Transverse colon (tissue), 4 donors: ENCODE results near the gene WNT2B. TPM values are rescaled to one million over a fixed set of nuclear protein-coding genes. Genes with fewer than 3 reads are reported as not detected.
A peak's percentile ranks its signal among the peaks of the same experiment; 100 is the strongest.

Source experiments
- DNase-seq: peaks from one replicate; pipeline ENCODE4 v3.0.0-alpha.2; 2019
- H3K27ac ChIP-seq, 4 donors: fragments of 200-600 bp; sonication (generic); 2 replicates each; pipeline ENCODE4 v1.5.1; 2016 to 2018; ENCODE audit warnings: inconsistent platforms in 4 of 4
- H3K27me3 ChIP-seq: fragments of 200-600 bp; sonication (generic); 2 replicates; pipeline ENCODE4 v1.5.1; 2017; ENCODE audit warnings: inconsistent platforms
- H3K36me3 ChIP-seq, 4 donors: fragments of 200-600 bp; sonication (generic); 2 replicates each; pipeline ENCODE4 v1.5.1; 2017 to 2019; ENCODE audit warnings: inconsistent platforms in 4 of 4
- H3K4me1 ChIP-seq, 4 donors: fragments of 200-600 bp; sonication (generic); 2 replicates each; pipeline ENCODE4 v1.5.1; 2017 to 2020; ENCODE audit warnings: inconsistent platforms in 4 of 4
- H3K4me3 ChIP-seq, 4 donors: fragments of 200-600 bp; sonication (generic); 1 replicate in 1 of 4; 2 replicates in 3 of 4; pipeline versions ENCODE4 v1.5.1 to v1.6.1; 2017 to 2019; ENCODE audit warnings: inconsistent platforms in 4 of 4
- H3K9me3 ChIP-seq, 2 donors: fragments of 200-600 bp; sonication (generic); 2 replicates each; pipeline ENCODE4 v1.5.1; 2017 to 2019; ENCODE audit warnings: inconsistent platforms in 2 of 2
- EP300 ChIP-seq: sonication (generic); formaldehyde crosslinking; IDR thresholded peaks from one replicate; pipeline ENCODE4 v1.6.1; 2017; ENCODE audit warnings: antibody characterized with exemption, low read depth
- POLR2A ChIP-seq: fragments of 450-650 bp; IDR thresholded peaks from one replicate; pipeline ENCODE4 v1.6.1; 2016; ENCODE audit warnings: antibody characterized with exemption, mild to moderate bottlenecking, moderate library complexity
- POLR2AphosphoS5 ChIP-seq, 3 donors: sonication (generic); formaldehyde crosslinking; IDR thresholded peaks; one replicate each; pipeline ENCODE4 v1.6.1; 2016; ENCODE audit warnings: antibody characterized with exemption in 3 of 3
- WGBS, 2 donors: methylation state at CpG; one replicate each; pipeline ENCODE4 v1.1.5; 2018; ENCODE audit warnings: low coverage in 1 of 2; 5-methylcytosine and 5-hydroxymethylcytosine counted together
- in situ Hi-C, 4 donors: fragments of 200-750 bp; cut with MboI; loops; one replicate each; pipeline versions ENCODE4 v1.15.0 to v1.15.1; 2017; ENCODE audit warnings: low sequenced_read_pairs in 3 of 4, low pct_ligation_motif_present in 1 of 4, low pct_unique_long_range_greater_than_20kb in 1 of 4
- intact Hi-C: fragments of 100-400 bp; cut with DNase I; formaldehyde crosslinking; loops from one replicate; pipeline ENCODE4 v1.15.1; 2023; ENCODE audit warnings: low total_unique reads
- total RNA-seq, 4 donors: library from RNA; depleted of rRNA; stranded (reverse); fragments of >200 nt; gene quantifications; one replicate each; pipeline ENCODE4 v1.1.0, GENCODE V29; 2016
- TF ChIP-seq, protein P1 (sequence below), 5 experiments: fragments of 200-600 bp in 3 of 5; fragments of 450-650 bp in 2 of 5; sonication (generic) in 3 of 5; IDR thresholded peaks; 1 replicate in 2 of 5; 2 replicates in 3 of 5; pipeline ENCODE4 v1.5.1; 2016 to 2017; ENCODE audit warnings: antibody characterized with exemption in 5 of 5, inconsistent platforms in 3 of 5, mild to moderate bottlenecking in 2 of 5, moderate library complexity in 1 of 5

Gene WNT2B
- total RNA-seq, 4 donors from 2014 or later = 7.9 to 17.3 (median 10.0) TPM

DNA sequence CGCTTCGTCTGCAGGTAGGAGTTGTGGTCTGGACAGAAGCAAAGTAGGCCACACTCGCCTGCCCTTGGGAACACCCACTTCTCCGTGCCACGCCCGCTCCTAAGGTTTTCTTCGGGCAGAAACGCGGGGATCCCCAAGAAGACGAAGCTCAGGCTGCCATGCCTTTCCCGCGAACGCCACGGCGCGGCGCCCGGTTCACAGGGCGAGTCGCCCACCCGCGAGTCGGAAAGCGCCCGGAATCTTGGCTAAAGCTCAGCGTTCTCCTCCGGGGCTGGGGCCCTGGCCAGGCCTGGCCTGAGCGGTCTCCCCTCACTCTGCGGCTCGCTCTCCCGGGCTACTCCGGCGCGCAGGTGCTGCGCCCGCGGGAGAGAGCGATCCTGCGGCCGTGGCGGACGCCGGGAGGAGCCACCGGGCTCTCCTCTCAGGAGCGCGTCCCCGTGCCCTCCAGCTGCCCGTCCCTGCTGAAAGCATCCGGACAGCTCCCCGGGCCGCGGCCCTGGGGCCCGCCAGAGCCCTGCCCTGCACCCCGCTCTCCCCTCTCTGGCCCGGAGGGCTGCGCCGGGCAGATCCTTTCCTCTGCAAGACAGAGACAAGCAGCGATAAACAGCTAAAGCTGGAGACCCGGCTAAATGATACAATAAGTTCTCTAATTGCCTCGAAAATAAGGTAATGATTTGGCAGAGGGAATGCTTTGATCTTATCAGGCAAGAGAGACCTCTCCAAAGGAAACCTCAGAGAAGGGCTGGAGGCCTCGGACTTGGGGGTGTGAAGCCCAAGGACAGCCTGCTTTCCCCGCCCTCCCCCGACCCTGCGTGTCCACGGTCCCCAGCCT, 6.7 kb upstream of the WNT2B start:
- intact Hi-C loops (no loop called here), in situ Hi-C loops (loop anchor here in 3 of 4 donors (5.0 to 25.0 kb wide), 3 partner anchors 110 to 205 kb away; partner anchors contain the start of genes CAPZA1 (in 2 of the 3), ST7L (in 2 of the 3) and RHOC (in 1 of the 3))
- peaks cover 4 to 14% (median 11%) of the 10 kb centered on the region in 4 donors for H3K4me1 ChIP-seq
- no peaks in the 10 kb centered on the region for H3K9me3 ChIP-seq
- no peaks in the 10 kb centered on the region for H3K36me3 ChIP-seq
- TF ChIP-seq POLR2A = no peak
- no peak for TF ChIP-seq EP300
- TF ChIP-seq, protein P1, sequence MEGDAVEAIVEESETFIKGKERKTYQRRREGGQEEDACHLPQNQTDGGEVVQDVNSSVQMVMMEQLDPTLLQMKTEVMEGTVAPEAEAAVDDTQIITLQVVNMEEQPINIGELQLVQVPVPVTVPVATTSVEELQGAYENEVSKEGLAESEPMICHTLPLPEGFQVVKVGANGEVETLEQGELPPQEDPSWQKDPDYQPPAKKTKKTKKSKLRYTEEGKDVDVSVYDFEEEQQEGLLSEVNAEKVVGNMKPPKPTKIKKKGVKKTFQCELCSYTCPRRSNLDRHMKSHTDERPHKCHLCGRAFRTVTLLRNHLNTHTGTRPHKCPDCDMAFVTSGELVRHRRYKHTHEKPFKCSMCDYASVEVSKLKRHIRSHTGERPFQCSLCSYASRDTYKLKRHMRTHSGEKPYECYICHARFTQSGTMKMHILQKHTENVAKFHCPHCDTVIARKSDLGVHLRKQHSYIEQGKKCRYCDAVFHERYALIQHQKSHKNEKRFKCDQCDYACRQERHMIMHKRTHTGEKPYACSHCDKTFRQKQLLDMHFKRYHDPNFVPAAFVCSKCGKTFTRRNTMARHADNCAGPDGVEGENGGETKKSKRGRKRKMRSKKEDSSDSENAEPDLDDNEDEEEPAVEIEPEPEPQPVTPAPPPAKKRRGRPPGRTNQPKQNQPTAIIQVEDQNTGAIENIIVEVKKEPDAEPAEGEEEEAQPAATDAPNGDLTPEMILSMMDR (IDR thresholded peaks at IDR 0.05) = peak; percentile 61 to 83 (median 69)
- TF ChIP-seq POLR2AphosphoS5 (IDR thresholded peaks at IDR 0.05) = peak in 1 of 3 donors; percentile 10
- DNase-seq = peak; percentile 79
- WGBS, 2 donors = 5% methylated on average over 46 of the region's 65 CpGs; no CpG with 5 or more reads in 1 of the 2 donors
- peak overlapping the region; percentile 26 to 56 (median 50) for H3K27ac ChIP-seq
- H3K27me3 ChIP-seq = peaks cover 27% of the 10 kb centered on the region
- peak overlapping the region; percentile 25 to 69 (median 43) for H3K4me3 ChIP-seq

DNA sequence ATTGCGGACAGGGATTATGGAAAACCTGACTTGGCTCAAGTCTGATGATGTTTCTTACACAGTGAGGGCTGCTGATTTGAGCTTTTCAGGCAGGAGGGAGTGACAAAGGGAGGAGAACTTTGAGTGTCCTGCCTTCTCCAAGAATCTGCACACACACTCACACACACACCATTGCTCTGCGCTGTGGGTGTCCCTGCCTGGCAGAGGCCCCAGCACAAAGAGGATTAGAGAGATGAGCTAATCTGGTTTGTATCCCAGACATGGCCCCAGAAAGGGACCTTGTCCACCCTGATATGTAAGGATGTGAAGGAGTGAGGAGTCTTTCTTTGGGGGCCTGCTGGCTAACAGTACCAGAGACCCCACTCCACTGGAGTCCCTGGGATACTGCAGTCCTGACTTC, 5.9 kb upstream of the WNT2B start:
- Histone ChIP-seq H3K4me1 (peaks cover 7 to 18% (median 14%) of the 10 kb centered on the region in 4 donors), H3K27ac (peak overlapping the region in 2 of 4 donors; percentile 46 to 54), H3K4me3 (no peak overlapping the region), H3K36me3 (no peaks in the 10 kb centered on the region), H3K9me3 (no peaks in the 10 kb centered on the region), H3K27me3 (peaks cover 33% of the 10 kb centered on the region)
- in situ Hi-C loops (loop anchor here in 3 of 4 donors (5.0 to 25.0 kb wide), 3 partner anchors 109 to 204 kb away; partner anchors contain the start of genes CAPZA1 (in 2 of the 3), ST7L (in 2 of the 3) and RHOC (in 1 of the 3)), intact Hi-C loops (no loop called here)
- no peak for DNase-seq
- 74 to 89% methylated on average over 1 to 2 of the region's 2 CpGs for WGBS, 2 donors
- no peak for TF ChIP-seq POLR2AphosphoS5 (IDR thresholded peaks at IDR 0.05)
- no peak for TF ChIP-seq EP300
- TF ChIP-seq, protein P1 (IDR thresholded peaks at IDR 0.05) = no peak
- TF ChIP-seq POLR2A = no peak

DNA sequence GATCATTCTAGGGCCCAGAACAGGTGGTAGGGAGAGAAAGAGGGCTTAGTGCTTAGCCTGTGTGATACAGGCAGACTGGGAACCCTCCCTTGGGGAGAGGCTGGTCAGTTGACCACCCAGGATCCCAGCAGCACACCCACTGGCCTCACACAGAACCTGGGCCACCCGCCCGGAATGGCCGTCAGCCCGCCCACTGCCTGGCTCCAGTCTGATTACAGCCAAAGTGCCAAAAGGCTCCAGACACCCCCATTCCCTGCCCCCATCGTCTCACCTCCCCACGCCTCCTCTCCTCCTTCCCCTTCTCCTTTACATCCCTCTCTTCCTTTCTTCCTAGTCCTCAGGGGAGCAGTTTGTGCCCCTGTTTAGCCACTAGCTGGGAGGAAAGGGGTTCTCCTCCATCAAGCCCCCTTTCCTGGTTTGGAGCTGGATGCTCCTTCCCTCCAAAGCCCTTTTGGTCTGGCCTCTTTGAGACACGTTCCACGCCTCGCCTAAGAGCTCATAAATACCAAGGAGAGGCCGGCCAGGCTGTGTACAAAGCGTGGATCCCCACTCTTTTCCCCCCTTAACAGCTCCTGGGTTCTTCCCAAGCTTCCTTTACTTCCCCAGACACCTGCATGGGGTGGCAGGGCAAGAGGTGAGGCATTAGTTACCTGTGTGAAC, 4.6 kb upstream of the WNT2B start:
- in situ Hi-C loops (loop anchor here in 3 of 4 donors (5.0 to 25.0 kb wide), 3 partner anchors 108 to 203 kb away; partner anchors contain the start of genes CAPZA1 (in 2 of the 3), ST7L (in 2 of the 3) and RHOC (in 1 of the 3)), intact Hi-C loops (no loop called here)
- TF ChIP-seq, protein P1 (IDR thresholded peaks at IDR 0.05) = no peak
- no peak for TF ChIP-seq POLR2A
- TF ChIP-seq EP300 = no peak
- TF ChIP-seq POLR2AphosphoS5 (IDR thresholded peaks at IDR 0.05) = no peak
- 21 to 65% methylated on average over 5 to 11 of the region's 11 CpGs for WGBS, 2 donors
- H3K27ac ChIP-seq = no peak overlapping the region
- DNase-seq = no peak
- no peaks in the 10 kb centered on the region for H3K36me3 ChIP-seq
- H3K4me3 ChIP-seq = no peak overlapping the region
- H3K4me1 ChIP-seq = peaks cover 14 to 29% (median 26%) of the 10 kb centered on the region in 4 donors
- peaks cover 46% of the 10 kb centered on the region for H3K27me3 ChIP-seq
- no peaks in the 10 kb centered on the region for H3K9me3 ChIP-seq
